Measurements from ENCODE around the gene CCP110. TPM values are rescaled to one million over a fixed set of nuclear protein-coding genes. Genes with fewer than 3 reads are reported as not detected.

Gene CCP110
- total RNA-seq, 1 donor from 2014 or later: 25.5 TPM

- H3K27ac Mint-ChIP-seq: no peak overlapping the region
- H3K9me3 Mint-ChIP-seq (ENCODE audit: low read depth): peaks cover 8% of the 10 kb centered on the region
- H3K4me3 Mint-ChIP-seq (ENCODE audit: low read depth): no peak overlapping the region
- H3K36me3 Mint-ChIP-seq (ENCODE audit: insufficient read depth): peaks cover 35% of the 10 kb centered on the region
- peaks cover 32% of the 10 kb centered on the region for H3K4me1 Mint-ChIP-seq (ENCODE audit: low read depth)
- no peak for TF ChIP-seq CTCF (IDR thresholded peaks at IDR 0.05; ENCODE audit: unreplicated experiment)
- H3K27me3 Mint-ChIP-seq: no peaks in the 10 kb centered on the region
- DNase-seq (ENCODE audit: low spot score, unreplicated experiment): no peak
Measured at GRCh38 chr16:19517424-19518089, 6.2 kb upstream of the CCP110 start.

GRCh38 chr16:19518388-19518787 is 5.4 kb upstream of the CCP110 start:
- H3K27me3 Mint-ChIP-seq: no peaks in the 10 kb centered on the region
- H3K9me3 Mint-ChIP-seq (ENCODE audit: low read depth): no peaks in the 10 kb centered on the region
- peaks cover 34% of the 10 kb centered on the region for H3K4me1 Mint-ChIP-seq (ENCODE audit: low read depth)
- H3K4me3 Mint-ChIP-seq (ENCODE audit: low read depth): no peak overlapping the region
- no peak for DNase-seq (ENCODE audit: low spot score, unreplicated experiment)
- peaks cover 26% of the 10 kb centered on the region for H3K36me3 Mint-ChIP-seq (ENCODE audit: insufficient read depth)
- H3K27ac Mint-ChIP-seq: no peak overlapping the region
- TF ChIP-seq CTCF (IDR thresholded peaks at IDR 0.05; ENCODE audit: unreplicated experiment): no peak

GRCh38 chr16:19520861-19521331 is 2.8 kb upstream of the CCP110 start:
- H3K9me3 Mint-ChIP-seq (ENCODE audit: low read depth): no peaks in the 10 kb centered on the region
- no peak for DNase-seq (ENCODE audit: low spot score, unreplicated experiment)
- H3K27ac Mint-ChIP-seq: peak overlapping the region; percentile 94
- TF ChIP-seq CTCF (IDR thresholded peaks at IDR 0.05; ENCODE audit: unreplicated experiment): no peak
- H3K4me1 Mint-ChIP-seq (ENCODE audit: low read depth): peaks cover 47% of the 10 kb centered on the region
- H3K27me3 Mint-ChIP-seq: no peaks in the 10 kb centered on the region
- H3K4me3 Mint-ChIP-seq (ENCODE audit: low read depth): peak overlapping the region; percentile 83
- peaks cover 10% of the 10 kb centered on the region for H3K36me3 Mint-ChIP-seq (ENCODE audit: insufficient read depth)

DNA sequence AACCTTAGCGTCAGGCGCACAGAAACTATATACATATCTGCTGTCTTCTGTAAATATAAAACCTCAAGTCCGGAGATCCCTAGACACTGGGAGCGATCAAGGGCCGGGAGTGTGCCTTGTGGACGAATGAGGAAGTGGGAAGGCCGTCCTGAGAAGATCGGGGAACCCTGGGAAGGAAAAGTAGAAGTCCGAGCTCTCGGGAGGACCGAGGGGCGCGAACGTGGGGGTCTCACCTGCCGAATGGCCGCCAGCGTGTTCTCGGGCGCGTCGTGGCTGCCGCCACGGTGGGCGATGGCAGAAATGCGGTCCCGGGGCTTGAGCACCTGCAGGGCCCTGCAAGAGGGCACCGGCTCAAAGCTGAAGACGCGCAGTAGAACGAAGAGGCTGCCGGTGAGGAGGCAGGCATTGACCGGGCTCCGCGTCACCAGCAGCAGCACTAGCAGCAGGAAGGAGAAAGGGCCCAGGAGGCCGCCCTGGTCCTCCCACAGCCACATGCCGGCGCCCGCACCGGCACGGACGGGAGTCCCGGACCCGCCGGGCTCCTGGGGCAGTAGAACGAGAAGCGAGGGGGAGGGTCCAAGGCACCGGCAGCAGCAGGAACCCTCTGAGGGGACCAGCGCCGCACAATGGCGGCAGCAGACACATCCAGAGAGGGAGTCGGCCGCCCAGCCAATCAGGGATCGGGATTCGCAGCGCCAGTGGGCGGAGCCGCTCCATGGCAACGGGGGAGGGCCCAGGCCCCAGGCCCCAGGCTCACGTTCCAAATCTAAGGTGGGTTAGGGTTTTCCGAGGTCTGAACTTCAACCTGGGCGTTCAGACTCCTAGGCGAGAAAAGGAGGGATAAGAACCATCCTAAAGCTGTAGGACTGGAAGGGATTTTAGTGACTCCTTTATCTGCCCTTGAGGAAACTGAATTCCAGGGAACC is 2.0 kb upstream of the CCP110 start, which contains the start of gene GDE1:
Gene GDE1, minus strand, starts transcription at position 628 of the 926 bp plus-strand sequence. Its CDS starts 134 bp downstream, at position 494.
- peaks cover 7% of the 10 kb centered on the region for H3K36me3 Mint-ChIP-seq (ENCODE audit: insufficient read depth)
- peak; percentile 93 for DNase-seq (ENCODE audit: low spot score, unreplicated experiment)
- H3K4me1 Mint-ChIP-seq (ENCODE audit: low read depth): peaks cover 47% of the 10 kb centered on the region
- peak within 1 kb of the TSS; percentile 94 for H3K27ac Mint-ChIP-seq
- peak; percentile 42 for TF ChIP-seq CTCF (IDR thresholded peaks at IDR 0.05; ENCODE audit: unreplicated experiment)
- H3K27me3 Mint-ChIP-seq: no peaks in the 10 kb centered on the region
- no peaks in the 10 kb centered on the region for H3K9me3 Mint-ChIP-seq (ENCODE audit: low read depth)
- H3K4me3 Mint-ChIP-seq (ENCODE audit: low read depth): peak within 1 kb of the TSS; percentile 83

DNA sequence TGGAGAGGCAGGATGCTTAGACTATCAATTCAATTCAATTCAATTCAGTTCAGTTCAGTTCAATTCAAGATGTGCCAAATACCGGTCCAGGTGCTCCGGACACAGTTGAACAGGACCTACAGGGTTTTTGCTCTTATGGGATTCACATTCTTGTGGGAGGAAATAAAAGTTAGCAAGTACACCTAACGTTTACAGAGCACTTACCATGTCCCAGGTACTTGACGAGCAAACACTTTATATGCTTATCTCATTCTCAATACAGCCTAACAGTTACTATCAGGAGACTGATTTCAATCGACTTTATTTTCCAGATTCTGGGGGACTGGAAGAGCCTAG is 1.4 kb upstream of the CCP110 start:
- TF ChIP-seq CTCF (IDR thresholded peaks at IDR 0.05; ENCODE audit: unreplicated experiment): no peak
- DNase-seq (ENCODE audit: low spot score, unreplicated experiment): no peak
- Mint-ChIP-seq H3K4me1 (ENCODE audit: low read depth) (peaks cover 47% of the 10 kb centered on the region), H3K27me3 (no peaks in the 10 kb centered on the region), H3K4me3 (ENCODE audit: low read depth) (peak overlapping the region; percentile 83), H3K36me3 (ENCODE audit: insufficient read depth) (peaks cover 2% of the 10 kb centered on the region), H3K9me3 (ENCODE audit: low read depth) (no peaks in the 10 kb centered on the region), H3K27ac (peak overlapping the region; percentile 89)

All from progenitor cell of endocrine pancreas (in vitro differentiated cells).